Measurements from ENCODE around the gene TEKT2.

The TEKT2 gene

GRCh38 chr1:36106269-36106668 is 22.4 kb downstream of the TEKT2 start:
- DNase-seq (ENCODE audit: low read depth in 2 of 2), result no peak

- no peak for DNase-seq (ENCODE audit: low read depth in 2 of 2)
These were observed 23.5 kb downstream of the TEKT2 start for GRCh38 chr1:36107394-36107793.

GRCh38 chr1:36108314-36108713 is 24.4 kb downstream of the TEKT2 start:
- no peak for DNase-seq (ENCODE audit: low read depth in 2 of 2)

GRCh38 chr1:36109041-36109679 is 25.3 kb downstream of the TEKT2 start:
- no peak for DNase-seq (ENCODE audit: low read depth in 2 of 2)

- DNase-seq (ENCODE audit: low read depth in 2 of 2), result no peak
These were observed 27.3 kb downstream of the TEKT2 start for GRCh38 chr1:36111151-36111550.

GRCh38 chr1:36112823-36113222 is 28.9 kb downstream of the TEKT2 start:
- no peak for DNase-seq (ENCODE audit: low read depth in 2 of 2)

GRCh38 chr1:36114371-36114770 is 30.5 kb downstream of the TEKT2 start:
- no peak for DNase-seq (ENCODE audit: low read depth in 2 of 2)

GRCh38 chr1:36115200-36115669 is 31.3 kb downstream of the TEKT2 start:
- DNase-seq (ENCODE audit: low read depth in 2 of 2), result no peak

- DNase-seq (ENCODE audit: low read depth in 2 of 2), result no peak
These were observed 32.0 kb downstream of the TEKT2 start for GRCh38 chr1:36115931-36116330.

GRCh38 chr1:36116901-36117300 is 33.0 kb downstream of the TEKT2 start:
- no peak for DNase-seq (ENCODE audit: low read depth in 2 of 2)

- DNase-seq (ENCODE audit: low read depth in 2 of 2), result no peak
These were observed 34.7 kb downstream of the TEKT2 start for GRCh38 chr1:36118447-36119204.

GRCh38 chr1:36119456-36119855 is 35.6 kb downstream of the TEKT2 start:
- DNase-seq (ENCODE audit: low read depth in 2 of 2), result no peak

GRCh38 chr1:36122062-36123030 is 38.5 kb downstream of the TEKT2 start:
- no peak for DNase-seq (ENCODE audit: low read depth in 2 of 2)

GRCh38 chr1:36123356-36123755 is 39.5 kb downstream of the TEKT2 start:
- no peak for DNase-seq (ENCODE audit: low read depth in 2 of 2)

GRCh38 chr1:36124404-36125128 is 40.7 kb downstream of the TEKT2 start:
- no peak for DNase-seq (ENCODE audit: low read depth in 2 of 2)

- DNase-seq (ENCODE audit: low read depth in 2 of 2), result no peak
These were observed 41.5 kb downstream of the TEKT2 start, which contains the start of gene COL8A2 for GRCh38 chr1:36125129-36125991. Gene COL8A2, minus strand, starts transcription at chr1:36125222. Its CDS starts 24,980 bp downstream, at chr1:36100242.

- no peak for DNase-seq (ENCODE audit: low read depth in 2 of 2)
These were observed 42.3 kb downstream of the TEKT2 start for GRCh38 chr1:36126005-36126716.

GRCh38 chr1:36126797-36127500 is 43.1 kb downstream of the TEKT2 start:
- no peak for DNase-seq (ENCODE audit: low read depth in 2 of 2)

Data from stimulated activated CD8-positive, alpha-beta memory T cell treated with anti-CD3 and anti-CD28 coated beads, Interleukin-15, amount 100 ng/mL, for 4 hours (primary cell).